Measurements from ENCODE around the gene RYR3.
"Not testable (repeated sequence)": the region's sequence is repeated elsewhere in the genome, so short reads cannot be mapped to it uniquely, and the experiment has no call there.

Gene RYR3

GRCh38 chr15:33797651-33798050 is 486.9 kb downstream of the RYR3 start:
- no peak for DNase-seq

- DNase-seq: no peak
Measured at GRCh38 chr15:33801954-33802353, 491.2 kb downstream of the RYR3 start.

DNA sequence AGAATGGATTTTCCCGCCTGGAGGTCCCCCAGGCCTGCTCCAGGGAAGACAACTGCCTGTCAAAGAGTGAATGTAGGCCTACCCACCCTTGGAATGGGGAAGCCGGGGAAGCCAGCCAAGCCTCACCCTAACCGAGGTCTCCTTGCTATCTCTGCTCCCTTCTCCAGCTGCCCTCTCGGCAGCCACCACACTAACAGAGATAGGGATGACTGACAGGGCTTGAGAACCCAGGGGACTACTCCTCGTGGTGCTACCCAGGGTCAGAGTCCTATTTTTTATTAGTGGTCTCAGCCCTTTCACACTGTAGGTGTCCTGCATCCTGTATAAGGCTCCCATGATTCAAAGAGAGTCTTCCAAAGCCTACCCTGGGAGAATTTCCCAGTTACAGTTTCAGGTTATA is 496.9 kb downstream of the RYR3 start:
- DNase-seq: no peak

DNA sequence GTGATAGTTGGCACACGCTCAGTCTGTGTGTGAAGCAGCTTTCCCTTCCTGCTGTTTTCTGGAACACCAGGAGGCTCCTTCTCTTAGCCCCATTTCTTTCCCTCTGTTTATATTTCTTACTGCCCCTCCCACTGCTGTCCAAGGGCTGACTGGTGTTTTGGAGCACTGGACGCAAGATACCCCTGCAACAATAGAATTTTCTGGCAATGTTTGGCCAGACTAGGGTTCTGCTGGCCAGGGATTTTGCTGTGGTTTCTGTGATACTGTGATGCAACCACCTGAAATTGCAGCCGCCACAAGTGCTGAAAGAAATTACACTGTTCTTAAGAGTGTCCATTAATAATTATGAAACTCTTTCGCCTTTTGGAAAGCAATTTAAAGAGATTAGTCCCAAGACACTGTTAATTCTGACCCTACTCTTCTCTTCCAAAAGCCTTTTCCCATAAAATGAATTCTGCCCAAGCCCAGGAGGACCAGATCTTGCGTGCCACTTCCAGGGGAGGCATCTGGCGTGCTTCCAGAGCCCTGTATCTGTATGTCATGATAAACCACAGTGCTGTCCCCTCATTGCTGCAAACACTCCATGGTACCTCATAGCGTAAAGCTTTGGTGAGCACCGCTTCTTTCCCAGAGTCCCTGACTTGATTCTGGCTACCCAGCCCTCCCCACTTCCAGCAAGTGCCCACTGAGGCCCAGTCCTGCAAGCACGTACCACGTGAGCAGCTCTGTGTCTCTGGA is 498.1 kb downstream of the RYR3 start:
- DNase-seq: no peak

- DNase-seq: no peak
Measured at GRCh38 chr15:33810073-33810595, 499.4 kb downstream of the RYR3 start.

- DNase-seq: no peak
Measured at GRCh38 chr15:33810806-33811205, 500.0 kb downstream of the RYR3 start.

GRCh38 chr15:33813891-33814290 is 503.1 kb downstream of the RYR3 start:
- DNase-seq: no peak

- DNase-seq: not testable (repeated sequence)
Measured at GRCh38 chr15:33819499-33819898, 508.7 kb downstream of the RYR3 start.

- no peak for DNase-seq
Measured at GRCh38 chr15:33822479-33822878, 511.7 kb downstream of the RYR3 start.

DNA sequence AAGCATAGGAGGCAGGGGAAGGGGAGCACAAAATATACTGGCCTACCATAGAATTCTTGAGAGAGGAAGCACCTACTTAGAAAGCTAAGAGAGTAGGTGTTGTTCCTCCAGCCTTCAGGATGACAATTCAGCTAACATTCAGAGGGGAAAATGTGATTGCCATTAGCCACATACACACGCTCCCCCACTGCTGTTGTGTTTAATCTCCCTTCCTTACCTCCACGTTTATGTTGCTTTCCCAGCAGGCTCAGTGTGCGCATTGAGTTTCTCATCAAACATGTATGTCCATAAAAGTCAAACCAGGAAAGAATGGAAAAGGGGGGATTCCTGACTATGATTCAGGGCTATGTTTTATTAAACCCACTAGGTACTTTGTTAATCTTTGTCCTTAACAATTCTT is 512.4 kb downstream of the RYR3 start:
- DNase-seq: no peak

- DNase-seq: no peak
Measured at GRCh38 chr15:33825453-33825852, 514.7 kb downstream of the RYR3 start.

GRCh38 chr15:33826201-33826600 is 515.4 kb downstream of the RYR3 start:
- DNase-seq: no peak

GRCh38 chr15:33830351-33830750 is 519.6 kb downstream of the RYR3 start:
- no peak for DNase-seq

DNA sequence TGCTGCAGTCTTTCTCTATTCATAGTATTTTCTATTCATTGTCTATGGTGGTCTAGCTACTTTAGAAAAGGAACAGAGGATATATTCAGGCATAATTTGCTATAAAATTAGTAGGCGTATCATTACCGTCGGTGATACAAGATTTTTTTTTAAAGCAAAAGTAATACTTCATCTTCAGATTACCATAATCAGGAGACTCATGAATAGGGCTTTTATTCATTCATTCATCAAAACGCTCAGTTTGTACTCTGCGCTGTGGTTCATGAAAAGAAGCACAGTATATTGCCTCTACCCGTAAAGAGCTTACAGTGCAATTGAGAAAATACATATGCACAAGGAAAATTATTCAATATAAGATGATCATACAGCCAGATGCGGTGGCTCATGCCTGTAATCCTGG is 520.9 kb downstream of the RYR3 start:
- no peak for DNase-seq

DNA sequence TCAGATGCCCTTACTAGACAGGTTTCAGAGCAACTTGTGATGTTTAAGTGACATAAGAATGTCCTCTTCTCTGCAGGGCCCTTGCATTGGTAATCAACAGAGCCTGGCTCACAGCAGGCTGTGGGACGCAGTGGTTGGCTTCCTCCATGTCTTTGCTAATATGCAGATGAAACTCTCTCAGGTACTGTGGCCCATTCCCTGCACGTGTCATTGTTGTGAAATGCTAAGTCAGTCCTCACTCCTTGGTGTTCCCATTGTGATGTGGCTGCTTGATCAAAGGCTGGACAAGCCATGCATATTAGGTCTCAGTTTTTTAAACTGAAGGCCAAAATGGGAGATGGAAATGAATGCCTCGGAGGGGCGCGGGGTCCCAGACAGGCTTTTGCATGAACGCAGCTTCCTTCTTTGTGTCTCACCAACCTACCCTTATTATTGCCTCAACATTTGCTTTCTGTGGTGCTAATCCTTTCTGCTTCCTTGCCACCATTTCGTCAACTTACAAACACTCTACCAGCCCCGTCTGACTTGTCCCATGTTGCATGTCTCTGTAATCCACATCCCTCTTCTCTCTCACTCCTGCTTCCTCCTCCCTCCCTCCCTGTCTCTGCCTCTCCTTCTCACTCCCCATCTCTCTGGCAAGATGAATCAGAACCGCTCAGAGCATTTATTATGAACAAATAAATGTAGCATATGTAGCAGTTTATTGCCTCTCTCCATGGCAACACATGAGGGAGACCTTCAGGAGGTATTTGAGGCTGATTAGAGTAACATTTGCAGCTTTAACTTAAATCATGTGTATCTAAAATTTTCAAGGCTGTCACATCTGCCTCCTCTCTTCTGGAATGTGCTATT is 524.4 kb downstream of the RYR3 start:
- DNase-seq: no peak

GRCh38 chr15:33837294-33837693 is 526.5 kb downstream of the RYR3 start:
- DNase-seq: no peak

GRCh38 chr15:33839540-33839939 is 528.8 kb downstream of the RYR3 start:
- DNase-seq: no peak

DNA sequence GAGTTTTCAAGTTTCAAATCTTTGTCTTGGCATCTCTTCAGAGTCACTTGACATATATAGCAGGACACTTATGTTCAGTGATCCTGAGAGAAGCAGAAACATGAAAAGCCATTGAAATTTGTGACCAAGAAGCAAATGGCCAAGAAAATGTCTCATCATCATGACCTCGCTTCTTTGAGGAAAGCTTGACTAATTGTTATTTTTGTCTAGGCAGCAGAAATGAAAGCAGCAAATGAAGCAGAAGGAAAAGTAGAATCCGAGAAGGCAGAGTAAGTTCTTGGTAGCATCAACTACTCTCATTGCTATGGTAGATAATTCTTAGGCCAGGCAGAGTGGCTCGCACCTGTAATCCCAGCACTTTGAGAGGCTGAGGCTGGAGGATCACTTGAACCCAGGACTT is 529.8 kb downstream of the RYR3 start:
- no peak for DNase-seq

GRCh38 chr15:33844186-33844585 is 533.4 kb downstream of the RYR3 start:
- DNase-seq: no peak

DNA sequence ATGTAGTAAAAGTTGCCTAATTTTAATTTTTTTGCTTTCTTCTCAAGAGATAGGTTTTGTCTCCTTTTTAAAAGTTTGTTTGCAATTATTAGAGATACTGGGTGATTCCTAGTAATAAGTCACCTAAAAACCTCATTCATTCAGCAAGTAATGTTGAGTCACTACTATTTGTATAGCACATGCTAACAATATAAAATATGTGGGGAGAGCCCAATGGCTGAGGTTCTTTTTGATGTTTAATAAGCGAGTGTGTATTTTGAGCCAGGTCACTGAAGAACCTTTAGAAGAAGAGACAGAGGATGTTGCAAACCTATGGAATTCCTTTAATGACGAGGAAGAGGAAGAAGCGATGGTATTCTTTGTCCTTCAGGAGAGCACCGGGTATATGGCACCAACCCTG is 533.8 kb downstream of the RYR3 start:
- no peak for DNase-seq

- DNase-seq: no peak
Measured at GRCh38 chr15:33846142-33846541, 535.4 kb downstream of the RYR3 start.

GRCh38 chr15:33846862-33847261 is 536.1 kb downstream of the RYR3 start:
- no peak for DNase-seq

DNA sequence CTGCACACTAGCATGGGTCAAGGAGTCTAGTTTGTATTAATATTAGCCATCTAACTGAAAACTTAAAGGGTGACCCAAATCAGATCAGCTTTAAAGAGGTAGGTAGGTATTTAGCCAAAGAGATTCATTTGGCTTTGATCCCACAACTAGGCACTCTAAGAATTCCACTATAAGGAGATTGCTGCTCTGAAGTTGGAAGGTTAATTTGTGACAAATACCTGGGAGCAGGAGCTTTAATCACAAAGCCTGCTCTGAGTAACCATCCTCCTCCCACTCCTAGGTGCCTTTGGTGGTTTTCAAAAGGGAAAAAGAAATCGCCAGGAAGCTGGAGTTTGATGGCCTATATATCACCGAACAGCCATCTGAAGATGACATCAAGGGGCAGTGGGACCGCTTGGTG is 537.2 kb downstream of the RYR3 start:
- DNase-seq: no peak

GRCh38 chr15:33851079-33851478 is 540.3 kb downstream of the RYR3 start:
- DNase-seq: no peak

Measured in activated CD4-positive, alpha-beta T cell treated with anti-CD3 and anti-CD28 coated beads, Interleukin-2, Interleukin-6, amounts not matched to agents 100 ng/mL and 50 ng/mL, durations not matched to agents 16 hours and 8 hours (primary cell).